ENCODE measurements around the gene HES4.

GRCh38 chr1:1023700-1024099 is 23.8 kb upstream of the HES4 start:
- TF ChIP-seq CTCF (conservative IDR thresholded peaks at IDR 0.05; ENCODE audit: low read length) (no peak), EZH2phosphoT487 (IDR thresholded peaks at IDR 0.05; ENCODE audit: borderline replicate concordance) (no peak)
